Stimulated activated naive CD8-positive, alpha-beta T cell treated with anti-CD3 and anti-CD28 coated beads, Interleukin-15, Interleukin-2, amounts not matched to agents 100 U/mL and 50 U/mL, for 24 hours (primary cell): ENCODE data around the gene PIGA.
"Not testable (repeated sequence)": the region's sequence is repeated elsewhere in the genome, so short reads cannot be mapped to it uniquely, and the experiment has no call there.

ENCODE experiments used
- ATAC-seq: fragments of 150-1000 bp; cut with Tn5 transposase; one replicate; pipeline ENCODE4 v1.10.0; 2021
- DNase-seq: peaks from one replicate; pipeline ENCODE4 v3.0.0; 2021

Gene PIGA

GRCh38 chrX:15321447-15321846 lies 13.9 kb downstream of the PIGA start:
- ATAC-seq, result no peak
- DNase-seq, result no peak

GRCh38 chrX:15320297-15320696 lies 15.0 kb downstream of the PIGA start:
- ATAC-seq (no peak), DNase-seq (no peak)

- DNase-seq (no peak), ATAC-seq (no peak)
These were observed 16.2 kb downstream of the PIGA start for GRCh38 chrX:15319075-15319474.

- ATAC-seq (no peak), DNase-seq (no peak)
These were observed 19.8 kb downstream of the PIGA start, which contains the start of gene ASB11 for GRCh38 chrX:15315509-15315908. Gene ASB11 (minus strand): TSS chrX:15315640. CDS start chrX:15315605, 35 bp downstream.

GRCh38 chrX:15314472-15314871 lies 20.9 kb downstream of the PIGA start:
- no peak for ATAC-seq

GRCh38 chrX:15311119-15311518 lies 24.2 kb downstream of the PIGA start:
- no peak for DNase-seq
- no peak for ATAC-seq

More at GRCh38 chrX:15314472-15314871, 20.9 kb downstream of the PIGA start:
- no peak for DNase-seq

GRCh38 chrX:15310117-15310516 lies 25.2 kb downstream of the PIGA start:
- no peak for ATAC-seq
- DNase-seq, result no peak

GRCh38 chrX:15305899-15306298 lies 29.4 kb downstream of the PIGA start:
- ATAC-seq, DNase-seq: not testable (repeated sequence)

- ATAC-seq, result peak; percentile 36
- peak; percentile 8 for DNase-seq
These were observed 33.4 kb downstream of the PIGA start for GRCh38 chrX:15301924-15302323.

- ATAC-seq (no peak), DNase-seq (no peak)
These were observed 35.1 kb downstream of the PIGA start for GRCh38 chrX:15299941-15300851.

- DNase-seq (no peak), ATAC-seq (no peak)
These were observed 36.5 kb downstream of the PIGA start for GRCh38 chrX:15298780-15299179.

GRCh38 chrX:15298201-15298600 lies 37.1 kb downstream of the PIGA start:
- ATAC-seq (no peak), DNase-seq (no peak)

- DNase-seq (no peak), ATAC-seq (no peak)
These were observed 41.9 kb downstream of the PIGA start for GRCh38 chrX:15293451-15293850.

- DNase-seq (no peak), ATAC-seq (no peak)
These were observed 42.5 kb downstream of the PIGA start for GRCh38 chrX:15292861-15293260.

- ATAC-seq, result no peak
These were observed 57.7 kb downstream of the PIGA start for GRCh38 chrX:15277604-15278003.

GRCh38 chrX:15274946-15275345 lies 60.4 kb downstream of the PIGA start:
- DNase-seq (no peak), ATAC-seq (no peak)

More at GRCh38 chrX:15277604-15278003, 57.7 kb downstream of the PIGA start:
- no peak for DNase-seq

- DNase-seq, ATAC-seq: not testable (repeated sequence)
These were observed 62.0 kb downstream of the PIGA start for GRCh38 chrX:15273275-15273674.

- DNase-seq (no peak), ATAC-seq (no peak)
These were observed 63.6 kb downstream of the PIGA start for GRCh38 chrX:15271757-15272156.

- DNase-seq (peak; percentile 11), ATAC-seq (peak; percentile 46)
These were observed 65.5 kb downstream of the PIGA start, which contains the start of gene ASB9 for GRCh38 chrX:15269618-15270521. Gene ASB9 (minus strand): TSS chrX:15270083. CDS start chrX:15269874, 209 bp downstream.
